H9 (cell line): Measurements from ENCODE around the gene SRPK3. TPM values are rescaled to one million over a fixed set of nuclear protein-coding genes. Genes with fewer than 3 reads are reported as not detected.

Experiments used
- DNase-seq: peaks from one replicate; pipeline ENCODE4 v3.0.0-alpha.2; 2017
- H2AFZ ChIP-seq: one replicate; pipeline ENCODE4 v1.6.1; 2013; ENCODE audit warnings: mild to moderate bottlenecking, low read length, control low read depth, moderate library complexity
- H2AK5ac ChIP-seq: 2 replicates; pipeline ENCODE4 v1.6.1; 2013; ENCODE audit warnings: low read length, control low read depth, mixed read lengths; ENCODE audit not compliant: insufficient read length
- H2BK120ac ChIP-seq: one replicate; pipeline ENCODE4 v1.6.1; 2013; ENCODE audit warnings: low read depth, mild to moderate bottlenecking, low read length, control low read depth, inconsistent platforms; ENCODE audit not compliant: poor library complexity, severe bottlenecking
- H2BK12ac ChIP-seq: 2 replicates; pipeline ENCODE4 v1.6.1; 2013; ENCODE audit warnings: low read length, control low read depth, mixed read lengths, low read depth; ENCODE audit not compliant: insufficient read length
- H2BK15ac ChIP-seq: 2 replicates; pipeline ENCODE4 v1.6.1; 2013; ENCODE audit warnings: low read depth, low read length, control low read depth
- H2BK20ac ChIP-seq: one replicate; pipeline ENCODE4 v1.6.1; 2013; ENCODE audit warnings: low read depth, mild to moderate bottlenecking, low read length, control low read depth, inconsistent platforms; ENCODE audit not compliant: poor library complexity, severe bottlenecking
- H2BK5ac ChIP-seq: 2 replicates; pipeline ENCODE4 v1.6.1; 2013; ENCODE audit warnings: low read length, control low read depth, mixed read lengths; ENCODE audit not compliant: insufficient read length
- H3K14ac ChIP-seq: 2 replicates; pipeline ENCODE4 v1.6.1; 2013; ENCODE audit warnings: low read length, control low read depth; ENCODE audit not compliant: insufficient read depth
- H3K18ac ChIP-seq: 2 replicates; pipeline ENCODE4 v1.6.1; 2013; ENCODE audit warnings: low read depth, mild to moderate bottlenecking, mixed read lengths, low read length, control low read depth; ENCODE audit not compliant: insufficient read length
- H3K23ac ChIP-seq: 2 replicates; pipeline ENCODE4 v1.6.1; 2013; ENCODE audit warnings: low read length, control low read depth, mixed read lengths, low read depth; ENCODE audit not compliant: insufficient read length
- H3K23me2 ChIP-seq: 2 replicates; pipeline ENCODE4 v1.6.1; 2013; ENCODE audit warnings: low read depth, mild to moderate bottlenecking, mixed read lengths, low read length, control low read depth; ENCODE audit not compliant: insufficient read length, poor library complexity, severe bottlenecking
- H3K27ac ChIP-seq: 2 replicates; pipeline ENCODE4 v1.5.1; 2013; ENCODE audit warnings: low read length, control low read depth, mixed read lengths, low read depth; ENCODE audit not compliant: insufficient read length
- H3K27me3 ChIP-seq: 2 replicates; pipeline ENCODE4 v1.6.1; 2013; ENCODE audit warnings: low read length, control low read depth, inconsistent platforms; ENCODE audit not compliant: insufficient read depth
- H3K4ac ChIP-seq: 2 replicates; pipeline ENCODE4 v1.6.1; 2013; ENCODE audit warnings: low read depth, mild to moderate bottlenecking, control low read depth, inconsistent platforms, low read length, moderate library complexity
- H3K4me1 ChIP-seq: 2 replicates; pipeline ENCODE4 v1.6.1; 2013; ENCODE audit warnings: low read length, control low read depth, inconsistent platforms; ENCODE audit not compliant: insufficient read depth
- H3K4me2 ChIP-seq: 2 replicates; pipeline ENCODE4 v1.6.1; 2013; ENCODE audit warnings: low read length, control low read depth, mixed read lengths; ENCODE audit not compliant: insufficient read length, insufficient read depth
- H3K56ac ChIP-seq: 2 replicates; pipeline ENCODE4 v1.6.1; 2013; ENCODE audit warnings: low read depth, mild to moderate bottlenecking, mixed read lengths, low read length, control low read depth; ENCODE audit not compliant: insufficient read length
- H3K79me1 ChIP-seq: 2 replicates; pipeline ENCODE4 v1.6.1; 2013; ENCODE audit warnings: low read depth, mild to moderate bottlenecking, moderate library complexity, low read length, control low read depth, inconsistent platforms; ENCODE audit not compliant: insufficient read depth, poor library complexity, severe bottlenecking
- H3K79me2 ChIP-seq: 2 replicates; pipeline ENCODE4 v1.6.1; 2013; ENCODE audit warnings: low read length, control low read depth, inconsistent platforms; ENCODE audit not compliant: insufficient read depth
- H3K9ac ChIP-seq: 2 replicates; pipeline ENCODE4 v1.6.1; 2013; ENCODE audit warnings: low read length, control low read depth, mixed read lengths; ENCODE audit not compliant: insufficient read length; ENCODE audit errors: extremely low read depth
- H3K9me3 ChIP-seq: one replicate; pipeline ENCODE4 v1.6.1; 2013; ENCODE audit warnings: low read depth, low read length, inconsistent platforms; ENCODE audit not compliant: control insufficient read depth
- H3T11ph ChIP-seq: one replicate; pipeline ENCODE4 v1.6.1; 2013; ENCODE audit warnings: mild to moderate bottlenecking, low read length, control low read depth, inconsistent platforms
- H4K20me1 ChIP-seq: one replicate; pipeline ENCODE4 v1.6.1; 2013; ENCODE audit not compliant: control insufficient read depth, insufficient read length, insufficient read depth
- H4K5ac ChIP-seq: 2 replicates; pipeline ENCODE4 v1.6.1; 2013; ENCODE audit warnings: low read depth, mild to moderate bottlenecking, mixed read lengths, low read length, control low read depth; ENCODE audit not compliant: insufficient read length
- H4K8ac ChIP-seq: replicated peaks from 2 replicates; pipeline ENCODE4 v1.6.1; 2013; ENCODE audit warnings: low read length, control low read depth, mixed read lengths, low read depth; ENCODE audit not compliant: insufficient read length
- H4K91ac ChIP-seq: 2 replicates; pipeline ENCODE4 v1.6.1; 2013; ENCODE audit warnings: low read depth, mild to moderate bottlenecking, moderate library complexity, mixed read lengths, low read length, control low read depth; ENCODE audit not compliant: insufficient read length
- H3K27ac Mint-ChIP-seq, 3 experiments: 2 replicates in 2 of 3; 3 replicates in 1 of 3; pipeline ENCODE4 v1.8.0; 2020 to 2021; ENCODE audit warnings: mixed read lengths in 3 of 3, mild to moderate bottlenecking in 1 of 3, moderate library complexity in 1 of 3
- H3K27me3 Mint-ChIP-seq: 2 replicates; pipeline ENCODE4 v1.8.0; 2021; ENCODE audit warnings: low read depth, mild to moderate bottlenecking, moderate library complexity, mixed read lengths
- H3K36me3 Mint-ChIP-seq, 3 experiments: 2 replicates in 2 of 3; 3 replicates in 1 of 3; pipeline ENCODE4 v1.8.0; 2020 to 2021; ENCODE audit warnings: low read depth in 3 of 3, mixed read lengths in 3 of 3; ENCODE audit not compliant: insufficient read depth in 1 of 3
- H3K4me1 Mint-ChIP-seq, 2 experiments: 2 replicates each; pipeline ENCODE4 v1.8.0; 2020; ENCODE audit warnings: mixed read lengths in 2 of 2
- H3K4me3 Mint-ChIP-seq, 2 experiments: 2 replicates in 1 of 2; 3 replicates in 1 of 2; pipeline ENCODE4 v1.8.0; 2020 to 2021; ENCODE audit warnings: mild to moderate bottlenecking in 2 of 2, mixed read lengths in 2 of 2, moderate library complexity in 1 of 2
- H3K9me3 Mint-ChIP-seq, 2 experiments: 2 replicates in 1 of 2; 3 replicates in 1 of 2; pipeline ENCODE4 v1.8.0; 2020; ENCODE audit warnings: mild to moderate bottlenecking in 2 of 2, mixed read lengths in 2 of 2, moderate library complexity in 1 of 2
- WGBS: extraction: QIAGEN DNeasy Blood & Tissue Kit; methylation state at CpG from one replicate; pipeline ENCODE4 v1.1.7; 2013; ENCODE audit warnings: missing lambda C conversion rate, low lambda C conversion rate, mixed read lengths; ENCODE audit not compliant: insufficient read length; ENCODE audit errors: extremely low coverage; 5-methylcytosine and 5-hydroxymethylcytosine counted together
- total RNA-seq: library from RNA; stranded (reverse); gene quantifications from 2 replicates; pipeline ENCODE4 v1.2.1, GENCODE V29; 2021
- TF ChIP-seq, protein P1 (sequence below): fragments of 200-600 bp; sonication (generic); conservative IDR thresholded peaks from 3 replicates; pipeline ENCODE4 v1.8.0; 2021; ENCODE audit warnings: antibody characterized with exemption, mild to moderate bottlenecking

The SRPK3 gene
- total RNA-seq, 1 experiment from 2014 or later = not detected

DNA sequence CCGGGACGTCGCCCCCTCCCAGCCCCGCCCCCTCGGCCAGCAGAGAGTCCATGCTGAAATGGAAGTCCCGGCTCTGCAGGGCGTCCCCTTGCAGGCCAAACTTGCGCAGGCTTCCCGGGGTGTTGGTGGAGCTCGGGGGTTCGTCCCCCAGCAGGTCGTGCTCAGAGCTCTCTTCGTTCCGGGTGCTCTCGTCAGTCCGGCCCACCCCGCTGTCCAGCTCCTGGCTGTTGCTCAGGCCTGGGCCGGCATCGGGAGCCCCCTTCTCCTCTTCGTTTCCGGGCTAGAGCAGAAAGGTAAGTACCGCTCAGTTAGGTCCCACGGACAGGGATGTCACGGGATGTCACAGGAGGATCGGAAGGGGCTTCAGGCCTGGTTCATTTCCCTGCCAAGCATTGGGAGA is 23.8 kb downstream of the SRPK3 start:
- H3K14ac ChIP-seq = no peak overlapping the region
- Mint-ChIP-seq H3K36me3 (peaks cover 9 to 30% (median 19%) of the 10 kb centered on the region in 3 experiments; a peak in 6 of 7 replicates), H3K27me3 (peaks cover 7% of the 10 kb centered on the region), H3K9me3 (peaks cover 55 to 67% of the 10 kb centered on the region in 2 experiments), H3K4me1 (no peaks in the 10 kb centered on the region), H3K4me3 (no peak overlapping the region), H3K27ac (no peak overlapping the region; a peak in 1 of 7 replicates)
- H4K5ac ChIP-seq = no peak overlapping the region
- H3K4me2 ChIP-seq = no peak overlapping the region
- H4K91ac ChIP-seq = no peak overlapping the region
- no CpG with 5 or more reads among the region's 25 CpGs for WGBS
- H3K23me2 ChIP-seq = no peaks in the 10 kb centered on the region
- H2BK5ac ChIP-seq = no peak overlapping the region
- no peaks in the 10 kb centered on the region for H3K79me1 ChIP-seq
- no peak overlapping the region for H2AFZ ChIP-seq
- H3K9ac ChIP-seq = no peak overlapping the region
- no peaks in the 10 kb centered on the region for H4K20me1 ChIP-seq
- no peak overlapping the region for H3K23ac ChIP-seq
- H3K79me2 ChIP-seq = peaks cover 5% of the 10 kb centered on the region; the same call in 1 of the 2 replicates
- H2BK15ac ChIP-seq = no peak overlapping the region
- no peak overlapping the region for H3K18ac ChIP-seq
- no peak overlapping the region for H2BK120ac ChIP-seq
- no peak overlapping the region for H4K8ac ChIP-seq
- TF ChIP-seq, protein P1, sequence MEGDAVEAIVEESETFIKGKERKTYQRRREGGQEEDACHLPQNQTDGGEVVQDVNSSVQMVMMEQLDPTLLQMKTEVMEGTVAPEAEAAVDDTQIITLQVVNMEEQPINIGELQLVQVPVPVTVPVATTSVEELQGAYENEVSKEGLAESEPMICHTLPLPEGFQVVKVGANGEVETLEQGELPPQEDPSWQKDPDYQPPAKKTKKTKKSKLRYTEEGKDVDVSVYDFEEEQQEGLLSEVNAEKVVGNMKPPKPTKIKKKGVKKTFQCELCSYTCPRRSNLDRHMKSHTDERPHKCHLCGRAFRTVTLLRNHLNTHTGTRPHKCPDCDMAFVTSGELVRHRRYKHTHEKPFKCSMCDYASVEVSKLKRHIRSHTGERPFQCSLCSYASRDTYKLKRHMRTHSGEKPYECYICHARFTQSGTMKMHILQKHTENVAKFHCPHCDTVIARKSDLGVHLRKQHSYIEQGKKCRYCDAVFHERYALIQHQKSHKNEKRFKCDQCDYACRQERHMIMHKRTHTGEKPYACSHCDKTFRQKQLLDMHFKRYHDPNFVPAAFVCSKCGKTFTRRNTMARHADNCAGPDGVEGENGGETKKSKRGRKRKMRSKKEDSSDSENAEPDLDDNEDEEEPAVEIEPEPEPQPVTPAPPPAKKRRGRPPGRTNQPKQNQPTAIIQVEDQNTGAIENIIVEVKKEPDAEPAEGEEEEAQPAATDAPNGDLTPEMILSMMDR = no peak
- no peak overlapping the region for H3K4ac ChIP-seq
- no peaks in the 10 kb centered on the region for H3K4me1 ChIP-seq
- H2BK20ac ChIP-seq = no peak overlapping the region
- no peak for DNase-seq
- H3T11ph ChIP-seq = no peak overlapping the region
- H3K27me3 ChIP-seq = no peaks in the 10 kb centered on the region
- peaks cover 14% of the 10 kb centered on the region for H3K9me3 ChIP-seq
- no peak overlapping the region for H3K56ac ChIP-seq
- no peak overlapping the region for H2AK5ac ChIP-seq
- no peak overlapping the region for H3K27ac ChIP-seq
- H2BK12ac ChIP-seq = no peak overlapping the region
